A673 (cell line): Measurements from ENCODE around the gene INPP4A. TPM values are rescaled to one million over a fixed set of nuclear protein-coding genes. Genes with fewer than 3 reads are reported as not detected.

Experiments
- BruUV-seq: library from RNA; stranded (reverse); fragments of 400-500 nt; replicated peaks from 2 replicates; lab custom pipeline; 2021; lab: Mats Ljungman, UMichigan
- CTCF ChIA-PET: fragments of 300-600 bp; sonication (Branson Sonifier 250); formaldehyde crosslinking; loops from one replicate; lab custom pipeline; 2022; ENCODE audit warnings: antibody characterized with exemption; lab: Charles Lee
- POLR2A ChIA-PET: fragments of 300-600 bp; sonication (Branson Sonifier 250); formaldehyde crosslinking; loops from one replicate; lab custom pipeline; 2022; ENCODE audit warnings: antibody characterized with exemption; ENCODE audit not compliant: low non-redundant PET; lab: Charles Lee
- DNase-seq: peaks from one replicate; pipeline ENCODE4 v3.0.0-alpha.2; 2015; ENCODE audit warnings: low spot score
- H3K27ac ChIP-seq: fragments of 200-600 bp; sonication (generic); 2 replicates; pipeline ENCODE4 v1.5.1; 2016; ENCODE audit warnings: mixed run types, low read depth, mild to moderate bottlenecking, mixed read lengths, antibody characterized with exemption, low read length; ENCODE audit not compliant: poor library complexity, severe bottlenecking
- H3K27me3 ChIP-seq: fragments of 200-600 bp; sonication (generic); replicated peaks from 2 replicates; pipeline ENCODE4 v1.6.1; 2017; ENCODE audit warnings: mixed run types, low read depth, mild to moderate bottlenecking, mixed read lengths, antibody characterized with exemption, low read length; ENCODE audit not compliant: insufficient read depth, poor library complexity
- H3K36me3 ChIP-seq: fragments of 200-600 bp; sonication (generic); 2 replicates; pipeline ENCODE4 v1.6.1; 2016; ENCODE audit warnings: mixed run types, mild to moderate bottlenecking, mixed read lengths, antibody characterized with exemption, low read length; ENCODE audit not compliant: insufficient read depth, poor library complexity, severe bottlenecking
- H3K4me1 ChIP-seq: fragments of 200-600 bp; sonication (generic); 2 replicates; pipeline ENCODE4 v1.6.1; 2017; ENCODE audit warnings: mixed run types, mild to moderate bottlenecking, mixed read lengths, antibody characterized with exemption, low read length; ENCODE audit not compliant: insufficient read depth, poor library complexity, severe bottlenecking
- H3K4me3 ChIP-seq: fragments of 200-600 bp; sonication (generic); 2 replicates; pipeline ENCODE4 v1.5.1; 2016; ENCODE audit warnings: low read depth, mixed run types, mild to moderate bottlenecking, mixed read lengths, low read length; ENCODE audit not compliant: poor library complexity, severe bottlenecking
- H3K9me3 ChIP-seq: fragments of 200-600 bp; sonication (generic); 2 replicates; pipeline ENCODE4 v1.6.1; 2016; ENCODE audit warnings: mixed run types, low read depth, mild to moderate bottlenecking, mixed read lengths, antibody characterized with exemption, low read length; ENCODE audit not compliant: poor library complexity, severe bottlenecking
- EZH2 ChIP-seq: fragments of 200-600 bp; sonication (generic); IDR thresholded peaks from 2 replicates; pipeline ENCODE4 v1.6.1; 2017; ENCODE audit warnings: borderline replicate concordance, low read depth, mild to moderate bottlenecking, mixed read lengths, antibody characterized with exemption, low read length; ENCODE audit not compliant: poor library complexity, severe bottlenecking
- intact Hi-C: fragments of 100-400 bp; cut with micrococcal nuclease; formaldehyde crosslinking; loops from one replicate; pipeline ENCODE4 v1.10.0; 2022; ENCODE audit not compliant: unreplicated experiment
- total RNA-seq: library from RNA; stranded (reverse); gene quantifications from 2 replicates; pipeline ENCODE4 v1.2.3, GENCODE V29; 2021
- TF ChIP-seq, protein P1 (sequence below): fragments of 300-800, 200-600 bp; sonication (generic); conservative IDR thresholded peaks from 2 replicates; pipeline ENCODE4 v1.5.1; 2017; ENCODE audit warnings: low read depth, mild to moderate bottlenecking, antibody characterized with exemption, low read length, moderate library complexity, mixed read lengths

INPP4A gene
- total RNA-seq, 1 experiment from 2014 or later, result 33.5 TPM

DNA sequence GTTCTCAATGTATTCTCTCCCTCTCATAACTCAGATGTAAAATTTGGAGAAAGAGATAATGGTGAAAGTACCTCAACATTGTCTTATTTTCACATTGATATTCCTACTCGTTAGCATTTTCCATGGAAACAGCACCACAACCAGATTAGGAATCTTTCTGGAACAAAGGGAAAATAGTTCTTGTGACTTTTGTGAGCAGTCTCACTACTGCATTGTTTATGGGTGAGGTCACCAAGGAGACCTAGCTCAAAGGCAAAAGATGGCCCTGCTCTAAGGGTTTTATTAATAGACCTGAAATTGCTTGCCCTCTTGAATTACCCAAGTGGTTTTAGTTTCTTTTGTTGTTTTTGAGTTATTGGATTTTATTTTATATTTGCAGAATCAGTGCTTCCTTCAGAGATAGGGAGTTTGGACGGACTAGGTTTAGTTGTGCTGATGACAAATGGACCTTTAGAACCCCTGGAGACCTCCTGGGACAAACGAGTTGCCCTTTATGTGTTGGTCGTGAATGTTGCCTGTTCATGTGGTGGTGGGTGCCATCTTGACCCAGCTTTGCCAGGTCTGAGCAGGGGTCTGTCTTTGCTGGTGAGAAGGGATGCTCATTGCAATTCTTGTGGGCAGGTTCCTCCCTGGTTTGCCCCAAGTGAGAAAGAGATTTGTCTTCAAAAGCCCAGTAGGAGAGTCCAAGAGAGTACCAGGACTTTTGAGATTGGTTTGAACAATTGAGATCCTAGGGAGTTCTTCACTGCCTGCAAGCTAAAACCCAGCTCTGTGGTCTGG is 58.1 kb downstream of the INPP4A start:
- TF ChIP-seq, protein P1, sequence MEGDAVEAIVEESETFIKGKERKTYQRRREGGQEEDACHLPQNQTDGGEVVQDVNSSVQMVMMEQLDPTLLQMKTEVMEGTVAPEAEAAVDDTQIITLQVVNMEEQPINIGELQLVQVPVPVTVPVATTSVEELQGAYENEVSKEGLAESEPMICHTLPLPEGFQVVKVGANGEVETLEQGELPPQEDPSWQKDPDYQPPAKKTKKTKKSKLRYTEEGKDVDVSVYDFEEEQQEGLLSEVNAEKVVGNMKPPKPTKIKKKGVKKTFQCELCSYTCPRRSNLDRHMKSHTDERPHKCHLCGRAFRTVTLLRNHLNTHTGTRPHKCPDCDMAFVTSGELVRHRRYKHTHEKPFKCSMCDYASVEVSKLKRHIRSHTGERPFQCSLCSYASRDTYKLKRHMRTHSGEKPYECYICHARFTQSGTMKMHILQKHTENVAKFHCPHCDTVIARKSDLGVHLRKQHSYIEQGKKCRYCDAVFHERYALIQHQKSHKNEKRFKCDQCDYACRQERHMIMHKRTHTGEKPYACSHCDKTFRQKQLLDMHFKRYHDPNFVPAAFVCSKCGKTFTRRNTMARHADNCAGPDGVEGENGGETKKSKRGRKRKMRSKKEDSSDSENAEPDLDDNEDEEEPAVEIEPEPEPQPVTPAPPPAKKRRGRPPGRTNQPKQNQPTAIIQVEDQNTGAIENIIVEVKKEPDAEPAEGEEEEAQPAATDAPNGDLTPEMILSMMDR, result no peak
- no peak for TF ChIP-seq EZH2
- Histone ChIP-seq H3K4me1 (peaks cover 9% of the 10 kb centered on the region), H3K4me3 (no peak overlapping the region), H3K27ac (no peak overlapping the region), H3K9me3 (no peaks in the 10 kb centered on the region), H3K36me3 (no peaks in the 10 kb centered on the region), H3K27me3 (no peaks in the 10 kb centered on the region)
- BruUV-seq, result no TSS peak
- intact Hi-C loops, result no loop called here
- DNase-seq, result no peak
- POLR2A ChIA-PET, result no interaction called here
- CTCF ChIA-PET, result no interaction called here

DNA sequence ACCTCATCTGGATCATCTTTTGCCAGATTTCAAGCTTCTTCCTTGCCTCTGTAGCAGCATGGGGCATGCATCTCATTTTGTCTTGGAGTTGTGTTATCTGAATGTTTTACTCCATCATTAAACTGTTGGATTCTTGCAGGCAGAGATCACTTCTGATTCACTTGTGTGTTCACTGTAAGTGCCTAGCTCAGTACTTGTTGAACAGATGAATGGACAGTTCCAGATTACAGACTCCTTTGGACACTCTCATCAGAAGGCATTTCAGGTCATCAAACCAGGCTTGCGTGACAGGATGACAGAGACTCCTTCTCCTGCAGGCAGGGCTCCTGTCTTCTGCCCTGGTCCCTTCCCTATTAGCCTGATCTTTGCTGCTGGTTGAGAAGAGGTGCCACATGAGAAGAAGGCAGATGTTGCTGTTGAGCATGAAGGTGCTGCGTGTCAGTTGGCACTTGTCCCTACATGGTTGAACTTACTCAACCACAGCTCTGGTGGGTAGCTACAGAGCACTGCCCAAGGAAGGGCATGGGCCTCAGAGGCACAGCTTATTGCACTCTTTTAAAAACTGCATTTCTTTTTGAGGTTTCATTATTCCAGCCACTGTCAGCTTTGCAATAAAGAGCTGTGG is 58.9 kb downstream of the INPP4A start:
- intact Hi-C loops, result no loop called here
- H3K36me3 ChIP-seq, result no peaks in the 10 kb centered on the region
- H3K4me1 ChIP-seq, result peaks cover 9% of the 10 kb centered on the region
- TF ChIP-seq EZH2, result no peak
- TF ChIP-seq, protein P1, result no peak
- H3K27ac ChIP-seq, result no peak overlapping the region
- CTCF ChIA-PET, result no interaction called here
- POLR2A ChIA-PET, result no interaction called here
- H3K27me3 ChIP-seq, result no peaks in the 10 kb centered on the region
- DNase-seq, result no peak
- H3K9me3 ChIP-seq, result no peaks in the 10 kb centered on the region
- no TSS peak for BruUV-seq
- no peak overlapping the region for H3K4me3 ChIP-seq

GRCh38 chr2:98504381-98505109 is 59.9 kb downstream of the INPP4A start:
- H3K9me3 ChIP-seq, result no peaks in the 10 kb centered on the region
- intact Hi-C loops, result no loop called here
- no TSS peak for BruUV-seq
- ChIA-PET CTCF (no interaction called here), POLR2A (no interaction called here)
- H3K27ac ChIP-seq, result no peak overlapping the region
- TF ChIP-seq, protein P1, result no peak
- TF ChIP-seq EZH2, result no peak
- peaks cover 9% of the 10 kb centered on the region for H3K4me1 ChIP-seq
- H3K27me3 ChIP-seq, result no peaks in the 10 kb centered on the region
- no peak overlapping the region for H3K4me3 ChIP-seq
- H3K36me3 ChIP-seq, result no peaks in the 10 kb centered on the region
- DNase-seq, result no peak
